HCT116 (cell line): Measurements from ENCODE around the gene G3BP1.

Experiments
- CTCF ChIP-seq, 3 experiments: fragments of 200-600 bp in 1 of 3; sonication (generic) in 1 of 3; IDR thresholded peaks in 2 of 3; conservative IDR thresholded peaks in 1 of 3; 2 replicates each; pipeline ENCODE4 v1.5.1; 2012 to 2017; ENCODE audit warnings: low read depth in 2 of 3, low read length in 2 of 3, antibody characterized with exemption in 1 of 3, borderline replicate concordance in 1 of 3, control low read depth in 1 of 3, mild to moderate bottlenecking in 1 of 3, mixed read lengths in 1 of 3, mixed run types in 1 of 3, moderate library complexity in 1 of 3; ENCODE audit not compliant: insufficient read depth in 1 of 3
- EZH2 ChIP-seq: fragments of 200-600 bp; sonication (generic); IDR thresholded peaks from 2 replicates; pipeline ENCODE4 v1.6.1; 2017; ENCODE audit warnings: antibody characterized with exemption, mixed run types
- FOSL1 ChIP-seq: IDR thresholded peaks from 2 replicates; pipeline ENCODE4 v1.6.1; 2012; ENCODE audit warnings: low read depth
- POLR2A ChIP-seq: IDR thresholded peaks from 2 replicates; pipeline ENCODE4 v1.7.0; 2011; ENCODE audit warnings: borderline replicate concordance; ENCODE audit not compliant: insufficient read depth, insufficient read length; ENCODE audit errors: extremely low read depth
- POLR2AphosphoS5 ChIP-seq: IDR thresholded peaks from 2 replicates; pipeline ENCODE4 v1.6.1; 2011; ENCODE audit warnings: mild to moderate bottlenecking, low read depth, low read length, moderate library complexity
- RAD21 ChIP-seq: IDR thresholded peaks from 2 replicates; pipeline ENCODE4 v1.6.1; 2012; ENCODE audit warnings: low read depth, mild to moderate bottlenecking
- SRF ChIP-seq: IDR thresholded peaks from 2 replicates; pipeline ENCODE4 v1.6.1; 2012; ENCODE audit warnings: low read depth
- YY1 ChIP-seq: IDR thresholded peaks from 2 replicates; pipeline ENCODE4 v1.6.1; 2011; ENCODE audit warnings: low read length, low read depth, moderate library complexity, mild to moderate bottlenecking; ENCODE audit not compliant: insufficient replicate concordance; ENCODE audit errors: extremely low read depth

- TF ChIP-seq CTCF (IDR thresholded peaks at IDR 0.05 in 2 of 3, conservative IDR thresholded peaks at IDR 0.05 in 1 of 3; ENCODE audit: borderline replicate concordance in 1 of 3, insufficient read depth in 1 of 3, low read depth in 2 of 3, low read length in 2 of 3), result no peak
- TF ChIP-seq FOSL1, result no peak
- no peak for TF ChIP-seq EZH2
- no peak for TF ChIP-seq POLR2A
- TF ChIP-seq POLR2AphosphoS5, result no peak
- no peak for TF ChIP-seq RAD21
- TF ChIP-seq YY1, result no peak
- TF ChIP-seq SRF, result no peak
Observed at GRCh38 chr5:151730381-151730780, 41.4 kb upstream of the G3BP1 start.
